ENCODE results near the gene SYNGAP1.

Gene SYNGAP1

GRCh38 chr6:33407132-33407718 lies 12.6 kb upstream of the SYNGAP1 start:
- Histone ChIP-seq H3K27ac (no peak overlapping the region), H3K36me3 (peaks cover 28% of the 10 kb centered on the region), H3K9me3 (no peaks in the 10 kb centered on the region), H3K4me1 (ENCODE audit: control insufficient read depth in 1 of 2, insufficient read depth in 1 of 2, low read depth in 1 of 2, low read length in 1 of 2) (peaks cover 18% of the 10 kb centered on the region in 2 experiments), H3K27me3 (no peaks in the 10 kb centered on the region), H3K4me3 (ENCODE audit: low read depth in 1 of 2, low read length in 1 of 2) (no peak overlapping the region)
- no peak for TF ChIP-seq CTCF (IDR thresholded peaks at IDR 0.05)

- peaks cover 18 to 25% of the 10 kb centered on the region in 2 experiments for H3K4me1 ChIP-seq (ENCODE audit: control insufficient read depth in 1 of 2, insufficient read depth in 1 of 2, low read depth in 1 of 2, low read length in 1 of 2)
- H3K36me3 ChIP-seq: peaks cover 36% of the 10 kb centered on the region
- H3K4me3 ChIP-seq (ENCODE audit: low read depth in 1 of 2, low read length in 1 of 2): peak overlapping the region; percentile 75 to 82
- TF ChIP-seq CTCF (IDR thresholded peaks at IDR 0.05): peak; percentile 9
- H3K27me3 ChIP-seq: no peaks in the 10 kb centered on the region
- no peaks in the 10 kb centered on the region for H3K9me3 ChIP-seq
- peak overlapping the region; percentile 98 for H3K27ac ChIP-seq
These were observed 9.7 kb upstream of the SYNGAP1 start for GRCh38 chr6:33410050-33410710.

- TF ChIP-seq CTCF (IDR thresholded peaks at IDR 0.05): peak; percentile 10
These were observed 8.9 kb upstream of the SYNGAP1 start, which contains the start of gene PHF1 for GRCh38 chr6:33410711-33411631. Gene PHF1, plus strand, starts transcription at chr6:33411014. Its CDS starts 1,250 bp downstream, at chr6:33412264.

GRCh38 chr6:33411632-33412005 lies 8.2 kb upstream of the SYNGAP1 start:
- H3K27me3 ChIP-seq: no peaks in the 10 kb centered on the region
- no peaks in the 10 kb centered on the region for H3K9me3 ChIP-seq
- no peak for TF ChIP-seq CTCF (IDR thresholded peaks at IDR 0.05)
- H3K4me1 ChIP-seq (ENCODE audit: control insufficient read depth in 1 of 2, insufficient read depth in 1 of 2, low read depth in 1 of 2, low read length in 1 of 2): peaks cover 19 to 28% of the 10 kb centered on the region in 2 experiments
- peak overlapping the region; percentile 98 for H3K27ac ChIP-seq
- H3K36me3 ChIP-seq: peaks cover 42% of the 10 kb centered on the region
- peak overlapping the region; percentile 75 to 82 for H3K4me3 ChIP-seq (ENCODE audit: low read depth in 1 of 2, low read length in 1 of 2)

More at GRCh38 chr6:33410711-33411631, 8.9 kb upstream of the SYNGAP1 start, which contains the start of gene PHF1:
- Histone ChIP-seq H3K4me1 (ENCODE audit: control insufficient read depth in 1 of 2, insufficient read depth in 1 of 2, low read depth in 1 of 2, low read length in 1 of 2) (peaks cover 18 to 25% of the 10 kb centered on the region in 2 experiments), H3K36me3 (peaks cover 40% of the 10 kb centered on the region), H3K27ac (peak within 1 kb of the TSS; percentile 98), H3K27me3 (no peaks in the 10 kb centered on the region), H3K4me3 (ENCODE audit: low read depth in 1 of 2, low read length in 1 of 2) (peak within 1 kb of the TSS; percentile 75 to 82), H3K9me3 (no peaks in the 10 kb centered on the region)

All from neutrophil (primary cell).